ENCODE results near the gene PRKCB.

GRCh38 chr16:23857256-23857880, 21.6 kb downstream of the PRKCB start:
- no peak for TF ChIP-seq CTCF (IDR thresholded peaks at IDR 0.05)
- TF ChIP-seq POLR2A (IDR thresholded peaks at IDR 0.05) = no peak
